Stomach smooth muscle (tissue), 2 donors: Measurements from ENCODE around the gene RGS12.

ENCODE experiments used
- H3K27ac ChIP-seq: one replicate; pipeline ENCODE4 v1.7.0; 2013; ENCODE audit warnings: mild to moderate bottlenecking, low read length, inconsistent platforms
- H3K27me3 ChIP-seq, 2 donors: one replicate each; pipeline ENCODE4 v1.7.0; 2013; ENCODE audit warnings: low read length in 2 of 2; ENCODE audit not compliant: insufficient read depth in 2 of 2, control insufficient read depth in 1 of 2
- H3K36me3 ChIP-seq, 2 donors: one replicate each; pipeline ENCODE4 v1.7.0; 2013; ENCODE audit warnings: low read length in 2 of 2; ENCODE audit not compliant: control insufficient read depth in 2 of 2, insufficient read depth in 2 of 2
- H3K4me1 ChIP-seq: one replicate; pipeline ENCODE4 v1.7.0; 2013; ENCODE audit warnings: low read length; ENCODE audit not compliant: control insufficient read depth, insufficient read depth
- H3K4me3 ChIP-seq, 2 donors: one replicate each; pipeline ENCODE4 v1.7.0; 2013; ENCODE audit warnings: low read length in 2 of 2
- H3K9ac ChIP-seq, 2 donors: one replicate each; pipeline ENCODE4 v1.7.0; 2013; ENCODE audit warnings: low read length in 2 of 2, mild to moderate bottlenecking in 1 of 2
- H3K9me3 ChIP-seq, 2 donors: one replicate each; pipeline ENCODE4 v1.7.0; 2013; ENCODE audit warnings: low read length in 2 of 2; ENCODE audit not compliant: control insufficient read depth in 2 of 2
- donor health status: healthy.
- donor health status: Pancreatic carcinoma.

The RGS12 gene

DNA sequence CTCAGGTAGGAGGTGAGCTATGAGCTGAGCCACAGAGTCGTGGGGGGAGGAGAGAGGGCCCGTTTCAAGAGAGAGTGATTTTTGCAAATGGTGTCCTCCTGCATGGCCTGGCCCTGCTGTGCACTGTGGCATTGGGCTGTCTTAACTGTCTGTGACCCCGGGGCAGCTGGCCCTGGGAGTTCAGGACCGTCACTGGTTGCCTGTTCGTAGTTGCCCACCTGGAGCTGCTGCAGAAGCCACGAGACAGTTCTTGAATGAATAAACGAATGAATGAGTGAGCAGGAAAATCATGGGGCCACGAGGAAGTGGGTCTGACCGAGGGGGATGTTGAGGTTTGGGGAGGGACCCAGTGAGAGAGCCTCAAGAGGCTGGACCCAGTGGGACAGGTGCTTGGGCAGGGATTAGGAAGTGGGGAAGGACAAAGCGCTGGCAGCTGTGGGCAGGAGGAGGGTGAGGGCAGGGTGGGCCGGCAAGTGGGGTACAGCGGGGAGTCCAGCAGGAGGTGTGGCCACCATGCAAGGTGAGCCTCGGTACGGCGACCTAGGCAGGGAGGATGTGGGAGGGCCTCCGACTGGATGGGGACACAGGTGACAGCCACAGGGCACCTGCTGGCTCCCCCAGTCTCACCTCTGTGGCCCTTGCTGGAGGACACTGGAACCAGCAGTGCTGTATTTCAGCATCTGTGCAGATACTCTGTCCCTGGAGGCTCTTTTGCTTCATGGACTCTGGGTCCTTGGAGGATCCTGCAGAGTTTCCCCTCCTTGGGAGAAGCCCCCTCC is 10.2 kb downstream of the RGS12 start:
- Histone ChIP-seq H3K4me1 (peaks cover 34% of the 10 kb centered on the region), H3K27me3 (no peaks in the 10 kb centered on the region), H3K9ac (no peak overlapping the region), H3K36me3 (no peaks in the 10 kb centered on the region), H3K9me3 (no peaks in the 10 kb centered on the region), H3K4me3 (no peak overlapping the region), H3K27ac (no peak overlapping the region)

DNA sequence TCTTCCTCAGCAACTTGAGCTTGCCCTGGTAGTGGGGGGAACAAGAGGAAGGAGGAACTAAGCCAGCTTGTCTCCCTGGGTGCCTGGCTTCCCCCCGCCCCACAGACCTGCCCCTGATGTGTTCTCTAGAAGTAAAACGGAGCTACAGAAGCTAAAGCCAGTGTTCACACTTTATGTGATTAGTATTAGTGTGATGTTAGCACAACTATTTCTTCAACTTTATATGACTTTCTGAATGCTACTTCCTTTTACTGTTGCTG is 10.7 kb downstream of the RGS12 start:
- H3K27ac ChIP-seq, result no peak overlapping the region
- H3K27me3 ChIP-seq, result no peaks in the 10 kb centered on the region
- no peaks in the 10 kb centered on the region for H3K9me3 ChIP-seq
- no peak overlapping the region for H3K9ac ChIP-seq
- no peak overlapping the region for H3K4me3 ChIP-seq
- H3K36me3 ChIP-seq, result no peaks in the 10 kb centered on the region
- H3K4me1 ChIP-seq, result peaks cover 34% of the 10 kb centered on the region

DNA sequence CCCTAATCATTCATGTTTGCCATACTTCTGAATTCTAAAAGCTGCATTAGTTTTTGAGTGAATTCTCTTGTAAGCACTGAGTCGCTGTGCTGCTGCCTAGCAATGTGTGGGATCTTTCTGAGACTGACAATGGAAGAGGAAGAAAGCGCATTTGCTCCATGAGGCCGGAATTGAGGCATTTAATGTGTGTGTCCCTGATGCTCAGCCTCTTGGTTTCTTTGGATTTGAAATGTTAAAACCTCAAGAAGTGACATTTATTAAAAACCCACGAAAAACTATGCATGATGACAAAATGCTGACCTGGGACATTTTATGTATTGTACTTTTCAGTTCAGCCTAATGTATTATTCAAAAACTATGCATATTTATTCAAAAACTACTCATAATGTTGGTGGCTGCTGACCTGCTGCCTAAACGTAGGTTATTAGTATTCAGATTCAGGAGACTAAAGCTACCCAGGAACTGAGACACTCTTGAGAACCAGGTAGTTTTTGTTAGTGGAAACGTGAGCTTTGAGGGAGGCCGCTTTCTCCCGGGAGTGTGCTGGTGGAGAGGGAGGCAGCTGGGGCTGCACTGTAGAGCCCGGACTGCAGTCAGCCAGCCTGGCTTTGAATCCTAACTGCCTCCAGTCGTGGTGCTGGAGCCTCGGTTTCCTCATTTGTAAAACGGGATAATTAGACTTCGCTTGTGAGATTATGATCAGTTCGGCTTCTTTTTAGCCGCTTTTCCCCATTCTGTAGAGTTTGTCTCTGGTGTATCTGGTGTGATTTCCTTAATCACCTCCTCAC is 11.3 kb downstream of the RGS12 start:
- Histone ChIP-seq H3K36me3 (no peaks in the 10 kb centered on the region), H3K4me1 (peaks cover 34% of the 10 kb centered on the region), H3K9ac (peak overlapping the region in 1 of 2 donors; percentile 18), H3K4me3 (peak overlapping the region; percentile 70 to 74), H3K9me3 (no peaks in the 10 kb centered on the region), H3K27ac (peak overlapping the region; percentile 8), H3K27me3 (no peaks in the 10 kb centered on the region)

DNA sequence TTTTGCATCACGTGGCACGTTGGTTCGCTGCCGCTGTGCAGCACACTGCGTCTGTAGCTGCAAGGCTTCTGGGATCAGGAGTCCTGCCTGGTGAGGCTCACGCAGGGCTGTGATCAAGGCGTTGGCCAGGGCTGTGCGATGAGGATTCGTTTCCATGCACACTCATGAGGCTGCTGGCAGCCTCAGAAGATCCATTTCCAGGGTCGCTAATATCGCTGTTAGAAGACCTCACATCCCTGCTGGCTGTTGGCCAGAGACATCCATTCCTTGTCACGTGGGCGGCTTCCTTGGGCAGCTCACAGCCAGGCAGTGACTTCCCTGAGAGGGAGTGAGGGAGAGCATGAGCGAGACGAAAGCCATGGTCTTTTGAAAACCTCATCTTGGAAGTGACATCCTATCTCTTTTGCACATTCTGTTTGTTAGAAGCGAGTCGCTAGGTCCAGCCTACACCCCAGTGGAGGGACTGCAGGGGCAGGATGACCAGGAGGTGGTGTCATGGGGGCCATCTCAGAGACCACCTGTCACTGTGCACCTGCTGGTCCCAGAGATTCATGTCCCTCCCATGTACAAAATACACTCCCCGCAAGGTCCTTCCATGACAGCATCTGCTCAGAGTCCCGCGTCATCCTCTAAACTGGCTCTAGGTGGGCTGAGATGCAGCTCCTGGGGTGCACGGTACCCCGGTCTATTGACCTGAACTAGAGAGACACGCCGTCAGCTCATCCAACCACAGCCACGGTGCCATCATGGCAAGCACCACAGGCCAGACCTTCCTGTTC is 12.2 kb downstream of the RGS12 start:
- no peaks in the 10 kb centered on the region for H3K27me3 ChIP-seq
- H3K4me3 ChIP-seq, result peak overlapping the region; percentile 70 to 74
- H3K9ac ChIP-seq, result peak overlapping the region; percentile 18 to 47
- peak overlapping the region; percentile 8 for H3K27ac ChIP-seq
- peaks cover 31% of the 10 kb centered on the region for H3K4me1 ChIP-seq
- no peaks in the 10 kb centered on the region for H3K9me3 ChIP-seq
- no peaks in the 10 kb centered on the region for H3K36me3 ChIP-seq

DNA sequence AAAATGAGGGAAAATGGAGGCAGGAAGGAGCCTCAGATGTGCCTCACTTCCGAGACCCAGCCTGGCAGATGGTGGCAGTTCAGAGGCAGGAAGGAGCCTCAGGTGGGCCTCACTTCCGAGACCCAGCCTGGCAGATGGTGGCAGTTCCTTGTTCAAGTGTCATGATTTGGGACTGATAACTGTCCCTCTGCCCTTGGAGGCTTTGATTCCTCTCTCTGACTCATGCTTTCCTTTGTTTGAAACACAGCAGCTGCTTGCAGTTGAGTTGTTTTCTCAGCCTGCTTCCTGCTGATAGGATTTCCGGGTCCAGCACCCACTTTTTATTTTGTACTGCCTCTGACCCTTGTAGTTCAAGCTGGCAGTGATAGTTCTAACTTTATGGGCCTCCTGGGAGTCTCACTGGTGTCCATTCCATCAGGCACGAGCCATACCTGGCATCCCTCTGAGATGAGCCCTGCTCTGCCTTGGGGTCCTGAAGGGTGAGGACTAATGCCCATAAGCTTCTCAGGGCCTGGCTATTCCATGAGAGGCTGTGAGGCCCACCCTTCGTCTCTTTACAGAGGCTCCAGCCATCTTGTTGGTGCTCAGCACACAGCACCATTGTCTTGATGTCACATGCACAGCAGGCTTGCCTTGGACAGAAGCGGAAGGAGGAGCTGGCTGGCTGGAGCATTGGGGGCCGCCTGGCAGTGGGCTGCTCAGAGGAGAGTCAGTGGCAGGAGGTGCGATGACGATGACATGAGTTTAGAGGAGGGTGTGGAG is 13.0 kb downstream of the RGS12 start:
- H3K9ac ChIP-seq, result no peak overlapping the region
- H3K9me3 ChIP-seq, result no peaks in the 10 kb centered on the region
- no peak overlapping the region for H3K4me3 ChIP-seq
- H3K36me3 ChIP-seq, result no peaks in the 10 kb centered on the region
- no peaks in the 10 kb centered on the region for H3K27me3 ChIP-seq
- peaks cover 30% of the 10 kb centered on the region for H3K4me1 ChIP-seq
- no peak overlapping the region for H3K27ac ChIP-seq

DNA sequence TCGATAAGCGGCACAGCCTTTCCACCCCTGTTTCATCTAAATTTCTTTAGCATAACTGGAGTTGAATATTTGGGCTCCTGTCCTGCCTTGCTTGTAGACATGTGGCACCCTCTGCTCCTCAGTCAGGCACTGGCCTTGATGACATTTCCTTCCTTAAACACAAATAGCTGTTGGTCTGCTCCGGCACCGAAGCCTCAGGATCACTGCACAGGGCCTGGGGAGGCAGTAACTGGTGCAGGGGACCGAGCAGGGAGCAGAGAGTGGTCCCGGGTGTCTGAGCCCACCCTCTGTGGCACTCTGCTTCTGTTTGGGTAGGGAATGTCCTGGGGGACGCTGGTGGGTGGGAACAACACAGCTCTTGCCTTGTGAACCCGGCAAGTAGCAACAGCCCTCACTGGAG is 13.6 kb downstream of the RGS12 start:
- Histone ChIP-seq H3K27ac (no peak overlapping the region), H3K4me3 (no peak overlapping the region), H3K9ac (no peak overlapping the region), H3K27me3 (no peaks in the 10 kb centered on the region), H3K9me3 (no peaks in the 10 kb centered on the region), H3K4me1 (peaks cover 30% of the 10 kb centered on the region), H3K36me3 (no peaks in the 10 kb centered on the region)

DNA sequence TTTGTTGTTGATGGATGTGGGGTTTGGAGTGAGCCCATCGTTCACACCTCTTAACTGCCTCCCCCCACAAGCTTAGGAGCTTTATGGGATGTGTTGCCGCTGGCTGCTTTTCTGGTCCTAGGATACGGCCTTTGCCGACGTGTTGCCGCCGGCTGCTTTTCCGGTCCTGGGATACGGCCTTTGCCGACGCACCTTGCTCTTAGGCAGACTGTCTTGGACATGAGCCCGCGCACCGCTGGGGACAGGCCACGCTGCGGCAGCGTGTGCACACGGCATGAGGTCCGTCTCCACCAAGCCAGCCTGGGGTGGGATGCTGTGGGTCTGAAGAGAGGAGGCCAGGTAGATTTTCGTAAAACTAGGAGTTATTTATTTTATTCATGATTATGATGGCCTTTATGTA is 14.2 kb downstream of the RGS12 start:
- H3K36me3 ChIP-seq, result no peaks in the 10 kb centered on the region
- no peak overlapping the region for H3K4me3 ChIP-seq
- peaks cover 30% of the 10 kb centered on the region for H3K4me1 ChIP-seq
- no peak overlapping the region for H3K27ac ChIP-seq
- H3K27me3 ChIP-seq, result no peaks in the 10 kb centered on the region
- no peak overlapping the region for H3K9ac ChIP-seq
- H3K9me3 ChIP-seq, result no peaks in the 10 kb centered on the region

DNA sequence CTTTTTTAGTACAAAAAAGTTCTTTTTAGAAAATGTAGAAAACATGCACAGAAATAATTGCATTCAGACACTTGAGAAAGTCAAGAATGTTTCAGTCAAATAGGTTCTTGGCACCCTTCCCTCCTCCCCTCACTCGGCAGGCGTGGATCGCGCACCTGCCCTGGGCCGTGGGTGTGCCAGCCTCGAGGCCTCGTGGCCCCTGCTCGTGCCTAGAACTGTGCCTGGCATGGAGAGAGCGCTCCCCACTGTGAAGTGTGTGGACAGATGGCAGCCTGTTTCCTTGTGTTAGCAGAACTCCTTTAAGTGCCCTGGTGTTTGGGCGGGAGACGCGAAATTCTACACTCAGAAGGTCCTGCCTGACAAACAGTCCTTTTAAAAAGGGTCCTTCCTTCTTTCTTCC is 14.7 kb downstream of the RGS12 start:
- Histone ChIP-seq H3K27me3 (no peaks in the 10 kb centered on the region), H3K9me3 (no peaks in the 10 kb centered on the region), H3K4me1 (peaks cover 30% of the 10 kb centered on the region), H3K27ac (no peak overlapping the region), H3K36me3 (no peaks in the 10 kb centered on the region), H3K9ac (no peak overlapping the region), H3K4me3 (no peak overlapping the region)

DNA sequence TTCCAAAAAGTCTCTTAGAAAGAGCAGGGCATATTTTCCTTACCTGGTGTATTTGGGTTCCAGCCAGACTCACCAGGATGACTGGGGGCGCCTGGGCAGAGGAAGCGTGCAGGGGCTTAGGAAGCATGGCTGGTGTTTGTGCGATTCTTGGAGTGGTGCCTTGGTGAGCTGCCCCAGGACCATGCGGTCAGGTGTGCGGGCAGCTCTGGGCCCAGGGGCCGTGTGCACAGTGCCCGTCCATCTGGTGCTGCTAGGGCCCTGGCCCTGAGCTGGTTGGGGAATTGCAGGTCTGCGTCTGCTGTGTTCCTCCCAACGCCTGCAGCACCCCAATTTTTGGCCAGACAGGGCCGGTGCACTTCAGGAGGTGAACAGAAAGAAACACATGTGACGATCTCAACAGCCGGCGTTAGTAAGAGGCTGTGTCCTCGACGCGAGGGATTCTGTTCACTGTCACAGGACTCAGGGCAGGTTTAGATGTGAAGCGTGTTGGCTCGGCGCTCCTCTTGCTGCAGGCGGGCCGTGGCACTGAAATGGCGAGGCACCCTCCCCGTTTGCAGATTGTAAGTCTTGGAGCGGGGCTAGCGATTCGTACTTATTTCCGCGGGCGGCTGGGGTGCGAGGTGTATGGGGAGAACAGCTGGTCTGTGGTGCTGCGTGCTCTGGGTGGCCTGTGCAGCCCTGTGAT is 15.2 kb downstream of the RGS12 start:
- H3K4me3 ChIP-seq, result no peak overlapping the region
- H3K9me3 ChIP-seq, result no peaks in the 10 kb centered on the region
- peaks cover 30% of the 10 kb centered on the region for H3K4me1 ChIP-seq
- no peaks in the 10 kb centered on the region for H3K27me3 ChIP-seq
- no peak overlapping the region for H3K9ac ChIP-seq
- no peaks in the 10 kb centered on the region for H3K36me3 ChIP-seq
- H3K27ac ChIP-seq, result no peak overlapping the region

DNA sequence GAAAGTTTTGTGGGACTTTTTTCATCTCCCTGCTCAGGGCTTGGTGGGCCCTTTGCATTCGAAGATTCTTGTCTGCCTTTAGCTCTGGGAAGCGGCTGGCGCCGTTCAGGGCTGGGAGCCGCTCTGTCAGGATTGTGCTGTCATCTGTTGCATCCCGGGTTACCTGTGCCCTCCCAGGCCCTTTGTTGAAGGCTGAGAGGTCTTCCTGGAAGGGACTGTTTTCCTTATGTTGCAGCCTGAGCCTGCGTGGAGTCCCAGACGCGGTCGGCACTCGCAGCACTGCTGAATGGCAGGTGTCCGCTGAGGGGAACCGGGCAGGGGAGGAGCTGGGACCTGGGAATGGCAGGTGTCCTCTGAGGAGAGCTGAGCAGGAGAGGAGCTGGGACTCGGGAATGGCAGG is 15.9 kb downstream of the RGS12 start:
- Histone ChIP-seq H3K9ac (no peak overlapping the region), H3K9me3 (no peaks in the 10 kb centered on the region), H3K27ac (no peak overlapping the region), H3K36me3 (no peaks in the 10 kb centered on the region), H3K4me1 (peaks cover 30% of the 10 kb centered on the region), H3K27me3 (no peaks in the 10 kb centered on the region), H3K4me3 (no peak overlapping the region)
